ENCODE results near the gene PRKACG. TPM values are rescaled to one million over a fixed set of nuclear protein-coding genes. Genes with fewer than 3 reads are reported as not detected.

PRKACG gene
- total and polyA plus RNA-seq, 2 of the 8 experiments (the other 6 are each of a cell fraction or from before 2014, with no cell fraction given) = not detected

DNA sequence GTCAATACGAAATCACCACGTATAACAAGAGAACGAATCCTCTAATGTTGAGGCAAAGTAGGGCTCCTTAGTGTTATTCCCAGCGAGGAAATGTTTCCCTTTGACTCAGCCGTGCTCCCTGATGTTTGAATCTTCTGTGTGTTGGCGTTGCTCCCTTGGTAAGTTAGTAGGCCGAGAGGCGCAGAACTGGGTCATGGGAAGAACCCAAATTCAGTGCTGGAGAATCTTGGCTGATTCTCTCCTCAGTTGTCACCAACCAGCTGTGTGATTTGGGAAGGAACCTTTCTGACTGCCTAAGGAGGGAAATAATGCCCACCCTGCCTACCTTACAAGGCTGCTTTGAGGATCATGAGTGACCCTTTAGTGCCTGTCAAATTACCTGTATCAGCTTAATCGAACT is 22.5 kb downstream of the PRKACG start:
- no peak overlapping the region for H3K4me2 ChIP-seq (ENCODE audit: insufficient read depth in 1 of 2, low read depth in 2 of 2, low read length in 2 of 2)
- no peaks in the 10 kb centered on the region for H3K27me3 ChIP-seq (replicated peaks in 1 of 4; ENCODE audit: control insufficient read depth in 3 of 4, extremely low read depth in 1 of 4, insufficient read depth in 3 of 4, low read length in 3 of 4)
- no peaks in the 10 kb centered on the region for H3K9me3 ChIP-seq (ENCODE audit: insufficient read depth in 2 of 2, low read depth in 1 of 2, low read length in 1 of 2)
- no peak overlapping the region for H3K9ac ChIP-seq (replicated peaks in 1 of 4; ENCODE audit: extremely low read depth in 1 of 4, low read depth in 3 of 4, low read length in 3 of 4)
- ChIA-PET POLR2A (ENCODE audit: partially characterized antibody) (no interaction called here), CTCF (ENCODE audit: partially characterized antibody) (interaction anchor here (0.6 to 1.7 kb wide), 4 partner anchors 72 to 430 kb away, joined by 3 to 5 read pairs (median 3); no protein-coding TSS in a partner anchor)
- no peak overlapping the region for H2AK5ac ChIP-seq (ENCODE audit: low read depth, low read length)
- H4K91ac ChIP-seq (replicated peaks; ENCODE audit: insufficient read length, low read length) = no peak overlapping the region
- no peaks in the 10 kb centered on the region for H3K79me2 ChIP-seq (ENCODE audit: control insufficient read depth in 1 of 2, insufficient read depth in 2 of 2, low read length in 2 of 2)
- H3K4me1 ChIP-seq (replicated peaks in 1 of 4; ENCODE audit: control insufficient read depth in 3 of 4, insufficient read depth in 4 of 4, low read length in 3 of 4) = no peaks in the 10 kb centered on the region
- no peak overlapping the region for H4K5ac ChIP-seq (ENCODE audit: insufficient read length, low read depth, low read length)
- H3K56ac ChIP-seq (replicated peaks; ENCODE audit: insufficient read length, low read depth, low read length) = no peak overlapping the region
- no peak overlapping the region for H2BK5ac ChIP-seq (ENCODE audit: low read depth, low read length)
- no peak for DNase-seq (ENCODE audit: low read depth in 1 of 2, low spot score in 2 of 2)
- 0 out of 2 replicates have a peak overlapping the region, but pooled peaks have one; percentile 61 for H2BK20ac ChIP-seq (ENCODE audit: low read length)
- no peak overlapping the region for H2BK15ac ChIP-seq (ENCODE audit: low read length)
- no peak overlapping the region for H3K4me3 ChIP-seq (ENCODE audit: extremely low read depth in 1 of 4, insufficient read depth in 2 of 4, low read depth in 3 of 4, low read length in 4 of 4)
- H4K8ac ChIP-seq (ENCODE audit: extremely low read depth, insufficient read depth, low read length) = no peak overlapping the region
- no peak overlapping the region for H2AFZ ChIP-seq (ENCODE audit: low read length)
- no peak overlapping the region for H3K27ac ChIP-seq (ENCODE audit: low read depth, low read length)
- H3K23me2 ChIP-seq (ENCODE audit: low read depth, low read length) = no peaks in the 10 kb centered on the region
- H3K4ac ChIP-seq (replicated peaks; ENCODE audit: insufficient read length, low read depth, low read length) = no peak overlapping the region
- no peak overlapping the region for H2BK120ac ChIP-seq (replicated peaks; ENCODE audit: low read depth, low read length)
- no peak overlapping the region for H2BK12ac ChIP-seq (ENCODE audit: low read depth, low read length)
- 90% methylated on average over 9 of the region's 9 CpGs; no CpG with 5 or more reads in 1 of the 2 experiments for WGBS, 2 experiments (ENCODE audit: extremely low coverage in 1 of 2, insufficient coverage in 1 of 2, insufficient read length in 1 of 2, insufficient replicate concordance in 2 of 2, low coverage in 1 of 2, low lambda C conversion rate in 2 of 2, missing lambda C conversion rate in 1 of 2)
- H4K20me1 ChIP-seq (replicated peaks in 1 of 2; ENCODE audit: control insufficient read depth in 1 of 2, insufficient read depth in 2 of 2, low read length in 2 of 2) = no peaks in the 10 kb centered on the region
- H3K36me3 ChIP-seq (ENCODE audit: control insufficient read depth in 2 of 4, insufficient read depth in 4 of 4, low read length in 3 of 4) = no peaks in the 10 kb centered on the region
- no peak overlapping the region for H3K18ac ChIP-seq (ENCODE audit: extremely low read depth, low read length)
- no peak overlapping the region for H3K14ac ChIP-seq (ENCODE audit: insufficient read length)
- no peak overlapping the region for H3K23ac ChIP-seq (ENCODE audit: insufficient read length)
- FAIRE-seq = no peak
- no peaks in the 10 kb centered on the region for H3K79me1 ChIP-seq (ENCODE audit: low read depth, low read length)
- no peak for TF ChIP-seq SP4 (IDR thresholded peaks at IDR 0.05; ENCODE audit: low read length)

All from H1 (cell line).